Panc1 (cell line): ENCODE measurements around the gene NCBP1. TPM values are rescaled to one million over a fixed set of nuclear protein-coding genes. Genes with fewer than 3 reads are reported as not detected.

Source experiments
- ATAC-seq: fragments of 200-7000 bp; cut with Tn5 transposase; 2 replicates; pipeline ENCODE4 v1.9.1; 2020; ENCODE audit warnings: mild to moderate bottlenecking, moderate library complexity
- BruUV-seq: library from RNA; stranded (reverse); fragments of 400-500 nt; replicated peaks from 2 replicates; lab custom pipeline; 2021; lab: Mats Ljungman, UMichigan
- CTCF ChIA-PET: fragments of 300-600 bp; sonication (Branson Sonifier 250); formaldehyde crosslinking; loops from one replicate; lab custom pipeline; 2022; ENCODE audit warnings: antibody characterized with exemption; lab: Charles Lee
- POLR2A ChIA-PET: fragments of 300-600 bp; sonication (Branson Sonifier 250); formaldehyde crosslinking; loops from one replicate; lab custom pipeline; 2022; ENCODE audit warnings: antibody characterized with exemption; lab: Charles Lee
- DNase-seq: peaks from one replicate; pipeline ENCODE4 v3.0.0-alpha.2; 2010; ENCODE audit warnings: low read depth, low spot score
- H3K27ac ChIP-seq: 2 replicates; pipeline ENCODE4 v1.5.1; 2011; ENCODE audit warnings: mild to moderate bottlenecking, low read length, inconsistent platforms
- H3K27me3 ChIP-seq: fragments of 200-500 bp; sonication (Bioruptor generic); 2 replicates; pipeline ENCODE4 v1.6.0; 2014; ENCODE audit warnings: low read length, inconsistent platforms; ENCODE audit not compliant: control insufficient read depth, insufficient read depth
- H3K36me3 ChIP-seq: fragments of 200-500 bp; sonication (Bioruptor generic); 2 replicates; pipeline ENCODE4 v1.5.1; 2014; ENCODE audit warnings: inconsistent platforms, mild to moderate bottlenecking, low read length, moderate library complexity; ENCODE audit not compliant: control insufficient read depth, insufficient read depth
- H3K4me1 ChIP-seq: 2 replicates; pipeline ENCODE4 v1.5.1; 2011; ENCODE audit warnings: inconsistent platforms, mild to moderate bottlenecking, low read length, moderate library complexity; ENCODE audit not compliant: control insufficient read depth, insufficient read depth
- H3K4me3 ChIP-seq, 2 experiments: 2 replicates each; pipeline ENCODE4 v1.5.1; 2011 to 2012; ENCODE audit warnings: low read depth in 2 of 2, low read length in 2 of 2, mild to moderate bottlenecking in 2 of 2, inconsistent platforms in 1 of 2, moderate library complexity in 1 of 2
- H3K9me3 ChIP-seq: fragments of 200-500 bp; sonication (Bioruptor generic); 2 replicates; pipeline ENCODE4 v1.5.1; 2014; ENCODE audit warnings: low read depth, mild to moderate bottlenecking, inconsistent platforms, low read length, moderate library complexity; ENCODE audit not compliant: control insufficient read depth, insufficient read depth
- POLR2AphosphoS5 ChIP-seq: IDR thresholded peaks from 2 replicates; pipeline ENCODE4 v1.6.1; 2012; ENCODE audit warnings: mild to moderate bottlenecking, low read depth, low read length, moderate library complexity
- SIN3A ChIP-seq: IDR thresholded peaks from 2 replicates; pipeline ENCODE4 v1.6.1; 2012; ENCODE audit warnings: low read depth, mild to moderate bottlenecking, low read length, moderate library complexity, borderline replicate concordance; ENCODE audit not compliant: insufficient read depth
- TCF7L2 ChIP-seq: IDR thresholded peaks from 2 replicates; pipeline ENCODE4 v1.6.1; 2011; ENCODE audit warnings: mild to moderate bottlenecking, low read depth, low read length, inconsistent platforms
- in situ Hi-C: cut with HindIII; loops from 2 replicates; pipeline ENCODE4 v1.10.0; 2016; ENCODE audit warnings: low sequenced_read_pairs, low pct_unique_long_range_greater_than_20kb
- intact Hi-C: fragments of 100-400 bp; cut with micrococcal nuclease; formaldehyde crosslinking; loops from one replicate; pipeline ENCODE4 v1.10.0; 2022; ENCODE audit not compliant: unreplicated experiment
- total RNA-seq: library from RNA; stranded (reverse); gene quantifications from one replicate; pipeline ENCODE4 v1.2.1, GENCODE V29; 2021; ENCODE audit not compliant: unreplicated experiment
- TF ChIP-seq, protein P1 (sequence below): fragments of 450-650 bp; IDR thresholded peaks from 2 replicates; pipeline ENCODE4 v1.5.1; 2017; ENCODE audit warnings: mild to moderate bottlenecking
- TF ChIP-seq, protein P2 (sequence below), 2 experiments: IDR thresholded peaks; 2 replicates each; pipeline ENCODE4 v1.6.1; 2011 to 2012; ENCODE audit warnings: low read depth in 2 of 2, control low read depth in 1 of 2, low read length in 1 of 2, mild to moderate bottlenecking in 1 of 2, moderate library complexity in 1 of 2; ENCODE audit not compliant: insufficient read depth in 1 of 2

Gene NCBP1
- total RNA-seq, 1 experiment from 2014 or later = 30.1 TPM

DNA sequence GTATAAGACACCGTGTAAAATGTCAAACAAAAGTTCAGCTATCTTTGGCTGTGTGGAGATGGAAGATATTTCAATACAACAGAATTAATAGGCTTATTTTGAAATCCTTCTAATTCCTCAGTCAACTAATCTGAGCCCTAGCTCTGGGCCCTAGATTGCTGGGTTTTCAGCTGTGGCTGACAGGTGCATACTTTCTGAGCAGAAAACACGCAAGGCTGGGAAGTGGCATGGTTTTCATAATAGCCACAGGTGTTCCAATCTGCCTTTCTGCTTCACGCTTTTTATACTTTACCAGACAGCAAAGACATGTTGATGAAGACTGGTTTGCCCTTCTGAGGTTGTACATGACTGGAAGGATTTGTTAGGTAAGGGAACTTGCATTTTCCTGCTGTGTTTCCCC lies 84.2 kb downstream of the NCBP1 start:
- BruUV-seq = no TSS peak

GRCh38 chr9:97721396-97721795 lies 87.8 kb downstream of the NCBP1 start:
- POLR2A ChIA-PET = no interaction called here
- in situ Hi-C loops (no loop called here), intact Hi-C loops (no loop called here)
- BruUV-seq = no TSS peak
- DNase-seq (no peak), ATAC-seq (no peak)
- CTCF ChIA-PET = no interaction called here
- H3K9me3 ChIP-seq = no peaks in the 10 kb centered on the region
- no peak for TF ChIP-seq SIN3A
- TF ChIP-seq, protein P1, sequence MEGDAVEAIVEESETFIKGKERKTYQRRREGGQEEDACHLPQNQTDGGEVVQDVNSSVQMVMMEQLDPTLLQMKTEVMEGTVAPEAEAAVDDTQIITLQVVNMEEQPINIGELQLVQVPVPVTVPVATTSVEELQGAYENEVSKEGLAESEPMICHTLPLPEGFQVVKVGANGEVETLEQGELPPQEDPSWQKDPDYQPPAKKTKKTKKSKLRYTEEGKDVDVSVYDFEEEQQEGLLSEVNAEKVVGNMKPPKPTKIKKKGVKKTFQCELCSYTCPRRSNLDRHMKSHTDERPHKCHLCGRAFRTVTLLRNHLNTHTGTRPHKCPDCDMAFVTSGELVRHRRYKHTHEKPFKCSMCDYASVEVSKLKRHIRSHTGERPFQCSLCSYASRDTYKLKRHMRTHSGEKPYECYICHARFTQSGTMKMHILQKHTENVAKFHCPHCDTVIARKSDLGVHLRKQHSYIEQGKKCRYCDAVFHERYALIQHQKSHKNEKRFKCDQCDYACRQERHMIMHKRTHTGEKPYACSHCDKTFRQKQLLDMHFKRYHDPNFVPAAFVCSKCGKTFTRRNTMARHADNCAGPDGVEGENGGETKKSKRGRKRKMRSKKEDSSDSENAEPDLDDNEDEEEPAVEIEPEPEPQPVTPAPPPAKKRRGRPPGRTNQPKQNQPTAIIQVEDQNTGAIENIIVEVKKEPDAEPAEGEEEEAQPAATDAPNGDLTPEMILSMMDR = no peak
- TF ChIP-seq TCF7L2 = no peak
- TF ChIP-seq POLR2AphosphoS5 = no peak
- TF ChIP-seq, protein P2, sequence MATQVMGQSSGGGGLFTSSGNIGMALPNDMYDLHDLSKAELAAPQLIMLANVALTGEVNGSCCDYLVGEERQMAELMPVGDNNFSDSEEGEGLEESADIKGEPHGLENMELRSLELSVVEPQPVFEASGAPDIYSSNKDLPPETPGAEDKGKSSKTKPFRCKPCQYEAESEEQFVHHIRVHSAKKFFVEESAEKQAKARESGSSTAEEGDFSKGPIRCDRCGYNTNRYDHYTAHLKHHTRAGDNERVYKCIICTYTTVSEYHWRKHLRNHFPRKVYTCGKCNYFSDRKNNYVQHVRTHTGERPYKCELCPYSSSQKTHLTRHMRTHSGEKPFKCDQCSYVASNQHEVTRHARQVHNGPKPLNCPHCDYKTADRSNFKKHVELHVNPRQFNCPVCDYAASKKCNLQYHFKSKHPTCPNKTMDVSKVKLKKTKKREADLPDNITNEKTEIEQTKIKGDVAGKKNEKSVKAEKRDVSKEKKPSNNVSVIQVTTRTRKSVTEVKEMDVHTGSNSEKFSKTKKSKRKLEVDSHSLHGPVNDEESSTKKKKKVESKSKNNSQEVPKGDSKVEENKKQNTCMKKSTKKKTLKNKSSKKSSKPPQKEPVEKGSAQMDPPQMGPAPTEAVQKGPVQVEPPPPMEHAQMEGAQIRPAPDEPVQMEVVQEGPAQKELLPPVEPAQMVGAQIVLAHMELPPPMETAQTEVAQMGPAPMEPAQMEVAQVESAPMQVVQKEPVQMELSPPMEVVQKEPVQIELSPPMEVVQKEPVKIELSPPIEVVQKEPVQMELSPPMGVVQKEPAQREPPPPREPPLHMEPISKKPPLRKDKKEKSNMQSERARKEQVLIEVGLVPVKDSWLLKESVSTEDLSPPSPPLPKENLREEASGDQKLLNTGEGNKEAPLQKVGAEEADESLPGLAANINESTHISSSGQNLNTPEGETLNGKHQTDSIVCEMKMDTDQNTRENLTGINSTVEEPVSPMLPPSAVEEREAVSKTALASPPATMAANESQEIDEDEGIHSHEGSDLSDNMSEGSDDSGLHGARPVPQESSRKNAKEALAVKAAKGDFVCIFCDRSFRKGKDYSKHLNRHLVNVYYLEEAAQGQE (IDR thresholded peaks at IDR 0.05; ENCODE audit: insufficient read depth in 1 of 2, low read depth in 2 of 2, low read length in 1 of 2) = no peak
- no peaks in the 10 kb centered on the region for H3K4me1 ChIP-seq
- H3K4me3 ChIP-seq = no peak overlapping the region
- no peaks in the 10 kb centered on the region for H3K27me3 ChIP-seq
- no peak overlapping the region for H3K27ac ChIP-seq
- H3K36me3 ChIP-seq = no peaks in the 10 kb centered on the region

More for the DNA sequence above, 84.2 kb downstream of the NCBP1 start:
- in situ Hi-C loops = no loop called here
- no peaks in the 10 kb centered on the region for H3K4me1 ChIP-seq
- no peaks in the 10 kb centered on the region for H3K27me3 ChIP-seq
- POLR2A ChIA-PET = no interaction called here
- no peak for DNase-seq
- no peak for TF ChIP-seq POLR2AphosphoS5
- TF ChIP-seq, protein P1 = no peak
- no peak for TF ChIP-seq SIN3A
- TF ChIP-seq, protein P2 (IDR thresholded peaks at IDR 0.05; ENCODE audit: insufficient read depth in 1 of 2, low read depth in 2 of 2, low read length in 1 of 2) = no peak
- TF ChIP-seq TCF7L2 = no peak
- CTCF ChIA-PET = no interaction called here
- no peak overlapping the region for H3K27ac ChIP-seq
- no peaks in the 10 kb centered on the region for H3K36me3 ChIP-seq
- intact Hi-C loops = no loop called here
- no peak overlapping the region for H3K4me3 ChIP-seq
- no peak for ATAC-seq
- H3K9me3 ChIP-seq = no peaks in the 10 kb centered on the region
